Fibroblast of pulmonary artery (primary cell): ENCODE measurements around the gene PACSIN1.

Experiments
- DNase-seq: peaks from one replicate; pipeline ENCODE4 v3.0.0-alpha.2; 2010; ENCODE audit warnings: low read depth
- H3K4me3 ChIP-seq: replicated peaks from 2 replicates; pipeline ENCODE4 v1.5.1; 2011; ENCODE audit warnings: low read depth, mild to moderate bottlenecking, control low read depth, low read length, moderate library complexity
- CTCF ChIP-seq: IDR thresholded peaks from 2 replicates; pipeline ENCODE4 v1.5.1; 2011; ENCODE audit warnings: mild to moderate bottlenecking, control low read depth, low read length, inconsistent platforms; ENCODE audit errors: missing control alignments

The PACSIN1 gene

GRCh38 chr6:34517966-34518365, 52.1 kb downstream of the PACSIN1 start:
- no peak for DNase-seq
- TF ChIP-seq CTCF: no peak
- H3K4me3 ChIP-seq: no peak overlapping the region

GRCh38 chr6:34518669-34519365, 52.9 kb downstream of the PACSIN1 start:
- H3K4me3 ChIP-seq: no peak overlapping the region
- TF ChIP-seq CTCF: no peak
- DNase-seq: no peak

- no peak overlapping the region for H3K4me3 ChIP-seq
- no peak for DNase-seq
These were observed 54.2 kb downstream of the PACSIN1 start for GRCh38 chr6:34519971-34520644.

GRCh38 chr6:34520645-34521462, 55.0 kb downstream of the PACSIN1 start:
- no peak for TF ChIP-seq CTCF

More at GRCh38 chr6:34519971-34520644, 54.2 kb downstream of the PACSIN1 start:
- no peak for TF ChIP-seq CTCF

GRCh38 chr6:34521463-34522285, 55.8 kb downstream of the PACSIN1 start:
- TF ChIP-seq CTCF: no peak
- H3K4me3 ChIP-seq: no peak overlapping the region
- no peak for DNase-seq

More at GRCh38 chr6:34520645-34521462, 55.0 kb downstream of the PACSIN1 start:
- DNase-seq: no peak
- H3K4me3 ChIP-seq: no peak overlapping the region

- no peak overlapping the region for H3K4me3 ChIP-seq
- no peak for TF ChIP-seq CTCF
- no peak for DNase-seq
These were observed 56.9 kb downstream of the PACSIN1 start for GRCh38 chr6:34522761-34523160.
